ENCODE results near the gene A2M. TPM values are rescaled to one million over a fixed set of nuclear protein-coding genes. Genes with fewer than 3 reads are reported as not detected.

Gene A2M
- polyA plus RNA-seq (2011; rRNA removed) (0.48 and 1.2 TPM in 2 replicates), polyA minus RNA-seq (2011; rRNA and poly(A)+ RNA removed) (1.8 and 2.3 TPM in 2 replicates)

GRCh38 chr12:9115731-9116559, at the start of gene A2M:
Gene A2M, minus strand, starts transcription at chr12:9115919. Its CDS starts 70 bp downstream, at chr12:9115849.
- Histone ChIP-seq H3K27me3 (ENCODE audit: control insufficient read depth, insufficient read depth, low read length) (no peaks in the 10 kb centered on the region), H3K4me3 (ENCODE audit: low read depth, low read length) (no peak within 1 kb of the TSS), H3K9me3 (ENCODE audit: control insufficient read depth, insufficient read depth, low read length) (no peaks in the 10 kb centered on the region), H3K27ac (ENCODE audit: low read depth, low read length) (no peak within 1 kb of the TSS)
- ChIA-PET CTCF (no interaction called here), POLR2A (no interaction called here)
- no peak for TF ChIP-seq CTCF (IDR thresholded peaks at IDR 0.05; ENCODE audit: low read depth, low read length)
- DNase-seq (ENCODE audit: low read depth, low spot score): no peak

GRCh38 chr12:9163392-9163791, 47.7 kb upstream of the A2M start:
- Histone ChIP-seq H3K27me3 (ENCODE audit: control insufficient read depth, insufficient read depth, low read length) (no peaks in the 10 kb centered on the region), H3K4me3 (ENCODE audit: low read depth, low read length) (no peak overlapping the region), H3K9me3 (ENCODE audit: control insufficient read depth, insufficient read depth, low read length) (no peaks in the 10 kb centered on the region), H3K27ac (ENCODE audit: low read depth, low read length) (no peak overlapping the region)
- CTCF ChIA-PET: interaction anchor here (0.7 kb wide), 1 partner anchor 163 kb away, joined by 5 read pairs; no protein-coding TSS in a partner anchor
- no peak for DNase-seq (ENCODE audit: low read depth, low spot score)
- TF ChIP-seq CTCF (IDR thresholded peaks at IDR 0.05; ENCODE audit: low read depth, low read length): no peak
- POLR2A ChIA-PET: no interaction called here

GRCh38 chr12:9156119-9156518, 40.4 kb upstream of the A2M start:
- no peak for TF ChIP-seq CTCF (IDR thresholded peaks at IDR 0.05; ENCODE audit: low read depth, low read length)
- CTCF ChIA-PET: no interaction called here
- POLR2A ChIA-PET: no interaction called here
- Histone ChIP-seq H3K4me3 (ENCODE audit: low read depth, low read length) (no peak overlapping the region), H3K27me3 (ENCODE audit: control insufficient read depth, insufficient read depth, low read length) (no peaks in the 10 kb centered on the region), H3K27ac (ENCODE audit: low read depth, low read length) (no peak overlapping the region), H3K9me3 (ENCODE audit: control insufficient read depth, insufficient read depth, low read length) (no peaks in the 10 kb centered on the region)
- DNase-seq (ENCODE audit: low read depth, low spot score): no peak

GRCh38 chr12:9149372-9149771, 33.7 kb upstream of the A2M start:
- no peaks in the 10 kb centered on the region for H3K9me3 ChIP-seq (ENCODE audit: control insufficient read depth, insufficient read depth, low read length)
- ChIA-PET CTCF (no interaction called here), POLR2A (no interaction called here)
- no peak for DNase-seq (ENCODE audit: low read depth, low spot score)
- TF ChIP-seq CTCF (IDR thresholded peaks at IDR 0.05; ENCODE audit: low read depth, low read length): no peak
- no peak overlapping the region for H3K4me3 ChIP-seq (ENCODE audit: low read depth, low read length)
- no peaks in the 10 kb centered on the region for H3K27me3 ChIP-seq (ENCODE audit: control insufficient read depth, insufficient read depth, low read length)
- no peak overlapping the region for H3K27ac ChIP-seq (ENCODE audit: low read depth, low read length)

- no peak for DNase-seq (ENCODE audit: low read depth, low spot score)
- CTCF ChIA-PET: no interaction called here
- Histone ChIP-seq H3K27ac (ENCODE audit: low read depth, low read length) (no peak overlapping the region), H3K4me3 (ENCODE audit: low read depth, low read length) (no peak overlapping the region), H3K27me3 (ENCODE audit: control insufficient read depth, insufficient read depth, low read length) (no peaks in the 10 kb centered on the region), H3K9me3 (ENCODE audit: control insufficient read depth, insufficient read depth, low read length) (no peaks in the 10 kb centered on the region; the same call in 1 of the 2 replicates)
- no peak for TF ChIP-seq CTCF (IDR thresholded peaks at IDR 0.05; ENCODE audit: low read depth, low read length)
- POLR2A ChIA-PET: no interaction called here
Measured at GRCh38 chr12:9148926-9149325, 33.2 kb upstream of the A2M start.

Data from AG04450 (cell line).